Uterus (tissue), 4 donors: Measurements from ENCODE around the gene TAMALIN. TPM values are rescaled to one million over a fixed set of nuclear protein-coding genes. Genes with fewer than 3 reads are reported as not detected.
A peak's percentile ranks its signal among the peaks of the same experiment; 100 is the strongest.

Experiments
- DNase-seq, 2 donors: peaks; one replicate each; pipeline ENCODE4 v3.0.0-alpha.2; 2019 to 2020
- H3K27ac ChIP-seq, 2 donors: fragments of 200-600 bp; sonication (generic); 1 replicate in 1 of 2; 2 replicates in 1 of 2; pipeline ENCODE4 v1.5.1; 2016 to 2018
- H3K27me3 ChIP-seq, 2 donors: fragments of 200-600 bp; sonication (generic); one replicate each; pipeline ENCODE4 v1.5.1; 2018 to 2019; ENCODE audit warnings: control low read depth in 1 of 2
- H3K36me3 ChIP-seq, 2 donors: fragments of 200-600 bp; sonication (generic); one replicate each; pipeline ENCODE4 v1.5.1; 2019; ENCODE audit warnings: control low read depth in 1 of 2
- H3K4me1 ChIP-seq, 2 donors: fragments of 200-600 bp; sonication (generic); one replicate each; pipeline ENCODE4 v1.5.1; 2018 to 2019; ENCODE audit warnings: control low read depth in 1 of 2
- H3K4me3 ChIP-seq, 2 donors: fragments of 200-600 bp; sonication (generic); 1 replicate in 1 of 2; 2 replicates in 1 of 2; pipeline ENCODE4 v1.5.1; 2018 to 2019; ENCODE audit warnings: mild to moderate bottlenecking in 1 of 2
- H3K9me3 ChIP-seq, 2 donors: fragments of 200-600 bp; sonication (generic); one replicate each; pipeline ENCODE4 v1.5.1; 2019; ENCODE audit warnings: control low read depth in 1 of 2
- POLR2A ChIP-seq, 2 donors: fragments of 450-650 bp; IDR thresholded peaks; one replicate each; pipeline ENCODE4 v1.6.1; 2016; ENCODE audit warnings: antibody characterized with exemption in 2 of 2, mild to moderate bottlenecking in 1 of 2, moderate library complexity in 1 of 2
- intact Hi-C: fragments of 100-400 bp; cut with DNase I; formaldehyde crosslinking; loops from one replicate; pipeline ENCODE4 v1.15.1; 2023; ENCODE audit warnings: low total_unique reads
- total RNA-seq, 4 donors: library from RNA; depleted of rRNA in 3 of 4; stranded (reverse); fragments of >200 nt in 3 of 4; gene quantifications; one replicate each; pipeline versions ENCODE4 v1.1.0 to v1.2.4, GENCODE V29; 2014 to 2023
- TF ChIP-seq, protein P1 (sequence below), 4 experiments: fragments of 200-600 bp in 2 of 4; fragments of 450-650 bp in 2 of 4; sonication (generic) in 2 of 4; IDR thresholded peaks; one replicate each; pipeline ENCODE4 v1.5.1; 2016 to 2019; ENCODE audit warnings: antibody characterized with exemption in 4 of 4, mild to moderate bottlenecking in 2 of 4, moderate library complexity in 1 of 4
- donor health status: DM: yes; HTN: yes; CAD: no.

The TAMALIN gene
- total RNA-seq, 4 donors from 2014 or later = 6.4 to 153 (median 42.1) TPM

DNA sequence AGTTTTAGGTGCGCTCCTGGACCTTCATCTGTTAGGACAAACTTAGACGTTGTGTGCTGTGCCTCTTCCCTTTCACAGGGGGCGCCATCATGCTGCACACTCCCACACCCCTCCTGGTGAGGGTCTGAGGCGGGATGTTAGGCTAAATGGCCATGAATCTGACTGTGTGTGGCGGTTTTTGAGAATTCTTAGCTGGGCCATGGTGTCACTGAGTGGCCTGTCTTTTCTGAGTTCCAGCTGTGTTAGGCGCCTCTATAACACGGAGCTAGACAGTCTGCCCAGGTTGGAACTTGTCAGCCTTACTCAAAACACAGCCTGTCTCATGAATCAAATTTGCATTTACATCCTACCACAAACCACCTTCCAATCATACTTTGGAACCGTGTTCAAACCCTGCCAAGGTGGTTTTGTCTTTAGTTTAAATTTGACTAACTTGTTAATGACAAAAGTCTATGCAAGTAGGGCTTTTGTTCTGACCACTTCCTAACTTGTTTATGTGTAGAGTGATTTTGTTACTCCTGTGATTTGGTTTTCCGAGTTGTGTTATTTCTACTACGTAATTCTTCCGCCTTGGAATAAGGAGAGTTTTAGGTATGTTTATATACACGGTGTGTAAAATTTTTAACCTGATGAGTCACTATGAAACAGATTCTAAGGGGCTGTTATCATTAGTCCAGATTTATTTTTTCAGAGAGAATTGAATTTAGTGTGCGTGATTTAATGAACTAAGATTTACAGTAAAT, 35.7 kb upstream of the TAMALIN start:
- Histone ChIP-seq H3K36me3 (no peaks in the 10 kb centered on the region), H3K4me3 (no peak overlapping the region), H3K27ac (no peak overlapping the region), H3K27me3 (no peaks in the 10 kb centered on the region), H3K4me1 (peaks cover 0 to 9% of the 10 kb centered on the region in 2 donors), H3K9me3 (no peaks in the 10 kb centered on the region)
- DNase-seq = no peak
- no peak for TF ChIP-seq POLR2A (IDR thresholded peaks at IDR 0.05)
- TF ChIP-seq, protein P1, sequence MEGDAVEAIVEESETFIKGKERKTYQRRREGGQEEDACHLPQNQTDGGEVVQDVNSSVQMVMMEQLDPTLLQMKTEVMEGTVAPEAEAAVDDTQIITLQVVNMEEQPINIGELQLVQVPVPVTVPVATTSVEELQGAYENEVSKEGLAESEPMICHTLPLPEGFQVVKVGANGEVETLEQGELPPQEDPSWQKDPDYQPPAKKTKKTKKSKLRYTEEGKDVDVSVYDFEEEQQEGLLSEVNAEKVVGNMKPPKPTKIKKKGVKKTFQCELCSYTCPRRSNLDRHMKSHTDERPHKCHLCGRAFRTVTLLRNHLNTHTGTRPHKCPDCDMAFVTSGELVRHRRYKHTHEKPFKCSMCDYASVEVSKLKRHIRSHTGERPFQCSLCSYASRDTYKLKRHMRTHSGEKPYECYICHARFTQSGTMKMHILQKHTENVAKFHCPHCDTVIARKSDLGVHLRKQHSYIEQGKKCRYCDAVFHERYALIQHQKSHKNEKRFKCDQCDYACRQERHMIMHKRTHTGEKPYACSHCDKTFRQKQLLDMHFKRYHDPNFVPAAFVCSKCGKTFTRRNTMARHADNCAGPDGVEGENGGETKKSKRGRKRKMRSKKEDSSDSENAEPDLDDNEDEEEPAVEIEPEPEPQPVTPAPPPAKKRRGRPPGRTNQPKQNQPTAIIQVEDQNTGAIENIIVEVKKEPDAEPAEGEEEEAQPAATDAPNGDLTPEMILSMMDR (IDR thresholded peaks at IDR 0.05) = peak in 1 of 4 experiments; percentile 19
- intact Hi-C loops = no loop called here

DNA sequence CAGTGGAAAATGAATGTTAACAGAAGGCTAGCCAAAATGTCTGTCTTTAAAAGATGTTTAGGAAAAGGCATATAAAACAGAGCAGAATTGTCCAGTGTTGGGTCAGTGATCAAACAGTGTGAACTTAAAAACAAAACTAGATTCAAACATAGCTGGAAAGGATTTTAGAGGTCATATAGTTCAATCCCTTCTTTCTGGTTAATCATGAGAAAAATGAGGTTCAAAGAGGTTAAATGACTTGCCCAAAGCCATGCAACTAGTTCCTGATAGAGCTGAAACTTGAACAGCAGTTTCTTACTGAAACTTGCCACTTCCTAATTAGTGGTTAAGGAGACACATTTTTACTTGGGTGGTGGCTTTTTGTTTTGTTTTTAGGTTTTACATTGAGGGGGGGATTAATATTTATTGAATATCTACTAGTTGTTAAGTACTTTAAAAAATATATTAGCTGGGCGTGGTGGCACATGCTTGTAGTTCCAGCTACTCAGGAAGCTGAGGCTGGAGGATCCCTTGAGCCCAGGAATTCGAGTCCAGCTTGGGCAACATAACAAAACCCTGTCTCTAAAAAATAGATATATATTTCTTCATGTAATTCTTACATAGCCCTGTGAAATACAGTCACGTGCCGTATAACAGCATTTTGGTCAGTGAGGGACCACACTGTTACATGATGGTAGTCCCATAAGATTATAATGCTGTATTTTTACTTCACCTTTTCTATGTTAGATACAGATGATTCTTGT, 34.9 kb upstream of the TAMALIN start:
- TF ChIP-seq POLR2A (IDR thresholded peaks at IDR 0.05) = no peak
- Histone ChIP-seq H3K27me3 (no peaks in the 10 kb centered on the region), H3K36me3 (no peaks in the 10 kb centered on the region), H3K9me3 (no peaks in the 10 kb centered on the region), H3K4me3 (no peak overlapping the region), H3K27ac (peak overlapping the region; percentile 18 to 39), H3K4me1 (peaks cover 0 to 9% of the 10 kb centered on the region in 2 donors)
- no peak for DNase-seq
- intact Hi-C loops = no loop called here

DNA sequence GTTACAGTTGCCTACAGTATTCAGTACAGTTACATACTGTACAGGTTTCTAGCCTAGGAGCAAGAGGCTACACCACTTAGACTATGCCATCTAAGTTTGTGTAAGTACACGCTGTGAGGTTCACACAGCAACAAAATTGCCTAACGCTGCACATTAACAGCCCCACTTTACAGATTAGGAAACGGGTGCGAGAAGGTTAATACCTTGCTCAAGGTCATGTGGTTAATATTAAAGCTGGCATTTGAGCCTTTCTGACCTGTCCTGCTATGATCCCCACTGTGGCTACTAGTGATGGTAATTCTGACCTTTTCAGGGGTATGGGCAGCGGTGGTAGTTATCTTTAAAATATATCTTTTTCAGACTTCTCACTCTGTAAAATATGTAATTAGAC, 34.3 kb upstream of the TAMALIN start:
- TF ChIP-seq, protein P1 (IDR thresholded peaks at IDR 0.05) = no peak
- no peak for TF ChIP-seq POLR2A (IDR thresholded peaks at IDR 0.05)
- H3K27ac ChIP-seq = peak overlapping the region; percentile 18 to 39
- H3K9me3 ChIP-seq = no peaks in the 10 kb centered on the region
- intact Hi-C loops = no loop called here
- H3K27me3 ChIP-seq = no peaks in the 10 kb centered on the region
- DNase-seq = no peak
- H3K4me3 ChIP-seq = no peak overlapping the region
- peaks cover 0 to 9% of the 10 kb centered on the region in 2 donors for H3K4me1 ChIP-seq
- no peaks in the 10 kb centered on the region for H3K36me3 ChIP-seq

- peak; percentile 47 to 63 for DNase-seq
- intact Hi-C loops = no loop called here
- Histone ChIP-seq H3K27me3 (no peaks in the 10 kb centered on the region), H3K27ac (peak overlapping the region; percentile 18 to 39), H3K9me3 (no peaks in the 10 kb centered on the region), H3K4me3 (no peak overlapping the region), H3K4me1 (peaks cover 0 to 9% of the 10 kb centered on the region in 2 donors), H3K36me3 (no peaks in the 10 kb centered on the region)
- TF ChIP-seq, protein P1 (IDR thresholded peaks at IDR 0.05) = no peak
- no peak for TF ChIP-seq POLR2A (IDR thresholded peaks at IDR 0.05)
Measured at GRCh38 chr12:51972849-51973273, 33.9 kb upstream of the TAMALIN start.

DNA sequence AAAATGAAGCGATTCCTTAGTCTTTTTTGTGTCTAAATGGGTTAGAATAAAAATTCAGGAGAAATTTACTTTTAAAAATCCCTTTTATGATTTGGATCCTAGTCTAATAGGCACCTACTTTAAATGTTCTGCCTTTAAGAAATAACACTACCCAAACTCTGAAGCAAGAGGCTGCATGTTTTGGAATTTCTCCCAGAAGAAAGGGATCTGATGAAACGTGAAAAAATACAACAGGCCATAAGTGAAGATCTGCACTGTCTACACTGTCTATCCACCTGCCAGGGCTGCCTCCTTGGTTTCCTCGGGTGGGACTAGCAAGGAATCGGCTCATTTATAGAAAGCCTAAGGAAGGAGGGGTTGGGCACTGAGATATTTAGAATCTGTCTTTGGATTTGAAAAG, 33.2 kb upstream of the TAMALIN start:
- TF ChIP-seq, protein P1 (IDR thresholded peaks at IDR 0.05) = no peak
- TF ChIP-seq POLR2A (IDR thresholded peaks at IDR 0.05) = no peak
- Histone ChIP-seq H3K9me3 (no peaks in the 10 kb centered on the region), H3K27ac (peak overlapping the region in 1 of 2 donors; percentile 28), H3K27me3 (no peaks in the 10 kb centered on the region), H3K4me1 (peaks cover 0 to 9% of the 10 kb centered on the region in 2 donors), H3K36me3 (no peaks in the 10 kb centered on the region), H3K4me3 (no peak overlapping the region)
- intact Hi-C loops = no loop called here
- DNase-seq = no peak
